ENCODE data around the gene NDUFC2. TPM values are rescaled to one million over a fixed set of nuclear protein-coding genes. Genes with fewer than 3 reads are reported as not detected.
"Not testable (repeated sequence)": the region's sequence is repeated elsewhere in the genome, so short reads cannot be mapped to it uniquely, and the experiment has no call there.

NDUFC2 gene
- total and polyA plus RNA-seq, 2 experiments from 2014 or later: 123 to 689 TPM

- TF ChIP-seq CTCF (IDR thresholded peaks at IDR 0.05; ENCODE audit: low read depth, low read length): no peak
- H3K4me1 ChIP-seq (ENCODE audit: low read depth): peaks cover 8% of the 10 kb centered on the region
- no peaks in the 10 kb centered on the region for H3K27me3 ChIP-seq
- DNase-seq (ENCODE audit: low read depth in 1 of 2, low spot score in 1 of 2): peak; percentile 49 to 87
- H3K27ac ChIP-seq: peak overlapping the region; percentile 21
- no peaks in the 10 kb centered on the region for H3K36me3 ChIP-seq
- no peak overlapping the region for H3K4me3 ChIP-seq
- no peaks in the 10 kb centered on the region for H3K9me3 ChIP-seq (ENCODE audit: low read depth)
Observed at GRCh38 chr11:78030429-78031325, 49.0 kb downstream of the NDUFC2 start.

- H3K27ac ChIP-seq; DNase-seq (ENCODE audit: low read depth in 1 of 2, low spot score in 1 of 2); H3K4me1 ChIP-seq (ENCODE audit: low read depth); H3K9me3 ChIP-seq (ENCODE audit: low read depth); H3K27me3 ChIP-seq; H3K4me3 ChIP-seq; H3K36me3 ChIP-seq: not testable (repeated sequence)
Observed at GRCh38 chr11:78028423-78028822, 51.2 kb downstream of the NDUFC2 start.

GRCh38 chr11:78027759-78028158, 51.9 kb downstream of the NDUFC2 start:
- Histone ChIP-seq H3K4me3 (no peak overlapping the region), H3K27ac (no peak overlapping the region), H3K36me3 (no peaks in the 10 kb centered on the region), H3K9me3 (ENCODE audit: low read depth) (no peaks in the 10 kb centered on the region), H3K4me1 (ENCODE audit: low read depth) (peaks cover 8% of the 10 kb centered on the region), H3K27me3 (no peaks in the 10 kb centered on the region)
- no peak for TF ChIP-seq CTCF (IDR thresholded peaks at IDR 0.05; ENCODE audit: low read depth, low read length)
- DNase-seq (ENCODE audit: low read depth in 1 of 2, low spot score in 1 of 2): no peak

- no peak for TF ChIP-seq CTCF (IDR thresholded peaks at IDR 0.05; ENCODE audit: low read depth, low read length)
- H3K27me3 ChIP-seq: no peaks in the 10 kb centered on the region
- H3K4me3 ChIP-seq: no peak overlapping the region
- DNase-seq (ENCODE audit: low read depth in 1 of 2, low spot score in 1 of 2): no peak
- H3K27ac ChIP-seq: no peak overlapping the region
- peaks cover 4% of the 10 kb centered on the region for H3K4me1 ChIP-seq (ENCODE audit: low read depth)
- no peaks in the 10 kb centered on the region for H3K36me3 ChIP-seq
- no peaks in the 10 kb centered on the region for H3K9me3 ChIP-seq (ENCODE audit: low read depth)
Observed at GRCh38 chr11:78025378-78025777, 54.3 kb downstream of the NDUFC2 start.

- no peak overlapping the region for H3K27ac ChIP-seq
- peak overlapping the region; percentile 6 for H3K4me3 ChIP-seq
- H3K9me3 ChIP-seq (ENCODE audit: low read depth): no peaks in the 10 kb centered on the region
- H3K27me3 ChIP-seq: no peaks in the 10 kb centered on the region
- TF ChIP-seq CTCF (IDR thresholded peaks at IDR 0.05; ENCODE audit: low read depth, low read length): no peak
- H3K36me3 ChIP-seq: no peaks in the 10 kb centered on the region
- no peak for DNase-seq (ENCODE audit: low read depth in 1 of 2, low spot score in 1 of 2)
- no peaks in the 10 kb centered on the region for H3K4me1 ChIP-seq (ENCODE audit: low read depth)
Observed at GRCh38 chr11:78023426-78023825, 56.2 kb downstream of the NDUFC2 start.

Measured in cardiac muscle cell (in vitro differentiated cells and primary cell).